ENCODE data around the gene MMP15. TPM values are rescaled to one million over a fixed set of nuclear protein-coding genes. Genes with fewer than 3 reads are reported as not detected.

The MMP15 gene
- total RNA-seq, 1 experiment from 2014 or later: 55.5 TPM

GRCh38 chr16:58063377-58064076 lies 38.0 kb downstream of the MMP15 start:
- no peak; the same call in 1 of the 2 replicates for ATAC-seq
- no peak overlapping the region for H3K4me3 Mint-ChIP-seq
- H3K4me1 Mint-ChIP-seq: peaks cover 13% of the 10 kb centered on the region
- H3K36me3 Mint-ChIP-seq: no peaks in the 10 kb centered on the region
- H3K27ac Mint-ChIP-seq: no peak overlapping the region
- POLR2A ChIA-PET: no interaction called here
- no peaks in the 10 kb centered on the region for H3K9me3 Mint-ChIP-seq
- no peak for DNase-seq (ENCODE audit: low spot score)
- CTCF ChIA-PET: interaction anchor here (1.0 to 3.0 kb wide), 4 partner anchors 31 to 58 kb away, joined by 4 to 10 read pairs (median 5); no protein-coding TSS in a partner anchor
- TF ChIP-seq TEAD1 (CRISPR knock-in tag; IDR thresholded peaks at IDR 0.05) (no peak), ETV6 (CRISPR knock-in tag; IDR thresholded peaks at IDR 0.05) (no peak), E2F4 (CRISPR knock-in tag; IDR thresholded peaks at IDR 0.05; ENCODE audit: borderline replicate concordance, low read depth) (no peak), PRDM15 (CRISPR knock-in tag; IDR thresholded peaks at IDR 0.05) (no peak), ELF4 (CRISPR knock-in tag; IDR thresholded peaks at IDR 0.05; ENCODE audit: low read depth) (no peak), CREM (CRISPR knock-in tag; IDR thresholded peaks at IDR 0.05) (no peak), MYBL2 (CRISPR knock-in tag; IDR thresholded peaks at IDR 0.05) (no peak), HMGXB4 (CRISPR knock-in tag; IDR thresholded peaks at IDR 0.05) (no peak), NR3C1 (CRISPR knock-in tag; conservative IDR thresholded peaks at IDR 0.05; ENCODE audit: low read depth) (no peak), CREB1 (CRISPR knock-in tag; IDR thresholded peaks at IDR 0.05) (no peak), ZNF281 (CRISPR knock-in tag; IDR thresholded peaks at IDR 0.05) (no peak)
- H3K27me3 Mint-ChIP-seq (ENCODE audit: low read depth): no peaks in the 10 kb centered on the region

GRCh38 chr16:58070585-58070984 lies 45.0 kb downstream of the MMP15 start:
- ChIA-PET POLR2A (no interaction called here), CTCF (interaction anchor here (1.6 kb wide), 1 partner anchor 27 kb away, joined by 9 read pairs; no protein-coding TSS in a partner anchor)
- peaks cover 13% of the 10 kb centered on the region for H3K9me3 Mint-ChIP-seq
- H3K4me1 Mint-ChIP-seq: no peaks in the 10 kb centered on the region
- H3K27ac Mint-ChIP-seq: no peak overlapping the region
- no peak for DNase-seq (ENCODE audit: low spot score)
- peaks cover 12% of the 10 kb centered on the region for H3K27me3 Mint-ChIP-seq (ENCODE audit: low read depth)
- TF ChIP-seq NR1H2 (CRISPR knock-in tag; IDR thresholded peaks at IDR 0.05) (no peak), USF2 (CRISPR knock-in tag; IDR thresholded peaks at IDR 0.05) (peak; percentile 74), EMX1 (CRISPR knock-in tag; IDR thresholded peaks at IDR 0.05) (no peak), ZNF416 (CRISPR knock-in tag; IDR thresholded peaks at IDR 0.05) (no peak), USF1 (CRISPR knock-in tag; IDR thresholded peaks at IDR 0.05) (peak; percentile 31; the same call in 1 of the 2 replicates), RELA (CRISPR knock-in tag; IDR thresholded peaks at IDR 0.05; ENCODE audit: borderline replicate concordance) (no peak), FOXJ3 (CRISPR knock-in tag; IDR thresholded peaks at IDR 0.05; ENCODE audit: borderline replicate concordance) (no peak), MYBL2 (CRISPR knock-in tag; IDR thresholded peaks at IDR 0.05) (no peak), AR (CRISPR knock-in tag; IDR thresholded peaks at IDR 0.05) (no peak), ZMAT4 (CRISPR knock-in tag; IDR thresholded peaks at IDR 0.05) (no peak)
- H3K36me3 Mint-ChIP-seq: no peaks in the 10 kb centered on the region; the same call in 1 of the 2 replicates
- H3K4me3 Mint-ChIP-seq: no peak overlapping the region
- ATAC-seq: no peak
